CD1c-positive myeloid dendritic cell (primary cell): Measurements from ENCODE around the gene BORCS8.
"Not testable (repeated sequence)": the region's sequence is repeated elsewhere in the genome, so short reads cannot be mapped to it uniquely, and the experiment has no call there.

Experiments used
- DNase-seq: peaks from one replicate; pipeline ENCODE4 v3.0.0-alpha.2; 2016; ENCODE audit errors: extremely low spot score

BORCS8 gene

GRCh38 chr19:19148504-19148903 is 43.4 kb downstream of the BORCS8 start:
- not testable (repeated sequence) for DNase-seq

DNA sequence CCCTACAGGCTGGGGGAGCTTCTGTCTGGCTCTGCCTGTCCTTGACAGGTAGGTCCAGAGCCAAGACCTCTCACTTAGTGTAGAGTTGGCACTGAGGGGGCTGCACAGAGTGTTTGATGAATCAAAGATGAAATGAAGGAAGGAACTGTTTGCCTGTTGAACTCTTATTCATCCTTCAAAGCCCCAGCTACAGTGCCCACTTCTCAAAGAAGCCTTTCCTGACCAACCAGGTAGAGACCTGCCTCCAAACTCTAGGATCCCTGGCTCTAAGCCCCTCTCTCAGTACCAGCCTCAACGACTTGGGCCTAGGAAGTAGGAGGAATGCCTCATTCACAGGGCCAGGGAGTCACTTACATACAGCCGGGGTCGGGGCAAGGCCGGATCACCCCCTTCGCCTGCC is 44.6 kb downstream of the BORCS8 start:
- DNase-seq = no peak

- no peak for DNase-seq
Measured at GRCh38 chr19:19146865-19147264, 45.1 kb downstream of the BORCS8 start.

GRCh38 chr19:19145684-19146608 is 46.0 kb downstream of the BORCS8 start:
- DNase-seq = peak; percentile 82

- no peak for DNase-seq
Measured at GRCh38 chr19:19145281-19145680, 46.7 kb downstream of the BORCS8 start.

- no peak for DNase-seq
Measured at GRCh38 chr19:19142347-19142746, 49.6 kb downstream of the BORCS8 start.

DNA sequence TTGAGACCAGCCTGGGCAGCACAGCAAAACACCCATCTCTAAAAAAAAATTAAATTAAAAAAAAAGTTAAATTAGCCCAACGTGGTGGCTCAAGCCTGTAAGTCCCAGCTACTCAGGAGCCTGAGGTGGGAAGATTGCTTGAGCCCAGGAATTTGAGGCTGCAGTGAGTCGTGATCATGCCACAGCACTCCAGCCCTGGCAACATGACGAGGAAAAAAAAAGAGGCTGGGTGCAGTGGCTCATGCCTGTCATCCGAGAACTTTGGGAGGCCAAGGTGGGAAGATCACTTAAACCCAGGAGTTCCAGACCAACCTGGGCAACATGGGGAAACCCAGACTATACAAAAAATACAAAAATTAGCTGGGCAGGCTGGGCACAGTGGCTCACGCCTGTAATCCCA is 51.5 kb downstream of the BORCS8 start:
- no peak for DNase-seq

DNA sequence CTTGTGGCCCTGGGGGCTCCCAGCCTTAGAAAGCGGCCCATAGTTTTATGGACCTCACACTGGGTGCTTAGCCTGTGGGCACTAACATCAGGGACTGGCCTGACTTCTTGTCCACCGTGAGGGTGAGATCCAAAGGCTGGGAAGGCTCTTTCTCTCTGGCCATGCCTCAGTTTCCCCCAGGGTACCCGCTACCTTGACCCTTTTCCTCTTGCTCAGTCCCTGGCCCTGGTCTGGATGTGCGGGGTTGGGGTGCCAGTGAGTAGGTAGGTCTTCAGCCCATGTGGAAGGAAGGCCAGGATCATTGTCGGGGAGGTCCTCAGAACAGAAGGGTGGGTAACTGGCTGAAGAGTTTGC is 52.1 kb downstream of the BORCS8 start:
- no peak for DNase-seq

DNA sequence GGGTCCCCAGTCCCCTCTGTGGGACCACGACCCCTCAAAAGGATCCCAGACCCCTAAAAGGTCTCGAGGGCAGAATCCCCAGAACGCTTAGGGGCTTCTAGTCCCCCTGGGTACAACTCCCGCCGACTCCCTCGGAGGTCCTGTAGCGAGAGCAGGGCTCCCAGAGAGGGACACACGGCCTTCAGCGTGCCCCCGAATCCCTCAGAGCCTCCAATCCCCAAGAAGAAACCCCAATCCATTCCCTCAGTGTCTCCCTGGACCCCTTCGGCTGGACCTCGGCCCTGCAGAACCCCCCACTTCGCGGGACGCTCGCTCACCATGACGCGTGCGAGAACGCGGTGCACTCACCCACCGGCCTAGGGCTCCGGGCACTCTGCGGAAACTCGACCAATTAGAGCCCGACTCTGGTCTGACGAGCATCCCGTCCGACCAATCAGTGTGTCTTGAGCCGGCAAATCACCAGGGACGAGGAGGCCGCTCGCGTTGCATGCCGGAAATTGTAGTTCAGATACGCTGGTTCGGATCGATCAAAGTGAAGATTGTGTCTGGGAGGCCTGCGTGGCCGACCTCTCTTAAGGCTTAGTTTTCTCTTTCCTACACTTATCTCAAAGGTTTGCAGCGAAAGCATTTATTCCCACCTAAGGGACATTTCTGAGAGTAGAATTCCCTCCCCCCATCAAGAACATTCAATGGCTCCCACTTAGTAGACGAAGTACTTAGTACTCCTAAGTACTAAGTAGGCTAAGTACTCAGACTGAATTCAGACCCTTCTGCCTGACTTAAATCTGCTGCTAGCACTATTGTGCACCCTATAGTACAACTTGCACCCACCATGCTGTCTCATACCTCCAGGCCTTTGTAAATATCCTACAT is 53.6 kb downstream of the BORCS8 start, which contains the start of gene TMEM161A:
TMEM161A (minus strand) TSS at position 370 of the 873 bp plus-strand sequence; CDS start at position 320, 50 bp downstream.
- peak; percentile 98 for DNase-seq

DNA sequence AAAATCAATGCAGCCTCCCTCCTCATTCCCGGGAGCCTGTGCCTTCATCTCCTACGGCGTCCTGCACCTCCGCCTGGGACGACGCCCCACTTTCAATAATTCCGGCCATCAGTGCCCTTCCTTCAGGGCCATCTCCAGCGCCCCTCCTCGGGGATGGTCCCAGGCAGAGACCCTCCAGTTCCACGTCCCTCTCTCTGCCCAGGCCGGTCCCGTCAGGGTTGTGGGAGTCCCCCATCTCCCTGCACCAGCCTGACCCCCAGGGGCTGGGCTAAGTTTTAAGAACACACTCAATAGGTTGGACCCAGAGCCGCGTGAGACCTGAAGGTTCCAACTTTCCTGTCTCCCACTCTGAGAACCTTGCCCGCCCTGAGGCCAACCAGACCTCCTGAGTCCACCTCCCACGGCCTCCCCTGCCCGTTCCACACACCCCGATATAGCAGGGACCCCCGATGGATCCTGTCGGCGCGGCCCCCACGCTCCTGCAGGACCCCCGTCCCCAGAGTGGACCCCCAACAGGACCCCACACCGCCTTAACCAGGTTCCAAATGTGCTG is 54.3 kb downstream of the BORCS8 start:
- DNase-seq = no peak

DNA sequence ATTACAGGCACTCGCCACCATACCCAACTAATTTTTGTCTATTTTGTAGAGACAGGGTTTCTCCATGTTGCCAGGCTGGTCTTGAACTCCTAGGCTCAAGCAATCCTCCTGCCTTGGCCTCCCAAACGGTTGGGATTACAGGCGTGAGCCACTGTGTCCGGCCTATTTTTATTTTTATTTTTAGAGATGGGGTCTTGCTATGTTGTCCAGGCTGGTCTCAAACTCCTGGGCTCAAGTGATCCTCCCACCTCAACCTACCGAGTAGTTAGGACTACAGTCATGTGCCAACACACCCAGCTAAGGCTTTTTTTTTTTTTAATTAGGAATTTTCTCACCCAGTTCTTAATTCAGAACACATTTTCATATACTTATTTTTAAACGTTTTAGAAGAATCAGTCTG is 56.2 kb downstream of the BORCS8 start:
- DNase-seq = not testable (repeated sequence)

- no peak for DNase-seq
Measured at GRCh38 chr19:19134687-19135158, 57.2 kb downstream of the BORCS8 start.

DNA sequence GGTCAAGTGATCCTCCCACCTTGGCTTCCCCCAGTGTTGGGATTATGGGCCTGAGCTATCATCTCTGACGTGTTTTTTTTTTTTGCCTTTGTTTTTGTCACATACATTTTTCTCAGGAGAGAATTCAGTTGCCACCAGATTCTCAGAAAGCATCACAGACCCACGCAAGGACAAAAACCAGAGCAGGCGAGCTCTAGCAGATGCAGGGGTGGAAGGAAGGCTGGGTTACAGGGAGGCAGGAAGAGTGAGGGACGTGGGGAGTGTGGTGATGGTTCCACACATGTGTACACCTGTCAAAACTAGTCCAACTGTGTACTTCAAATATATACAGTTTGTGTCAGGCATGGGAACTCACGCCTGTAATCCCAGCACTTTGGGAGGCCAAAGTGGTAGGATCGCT is 58.0 kb downstream of the BORCS8 start:
- no peak for DNase-seq

DNA sequence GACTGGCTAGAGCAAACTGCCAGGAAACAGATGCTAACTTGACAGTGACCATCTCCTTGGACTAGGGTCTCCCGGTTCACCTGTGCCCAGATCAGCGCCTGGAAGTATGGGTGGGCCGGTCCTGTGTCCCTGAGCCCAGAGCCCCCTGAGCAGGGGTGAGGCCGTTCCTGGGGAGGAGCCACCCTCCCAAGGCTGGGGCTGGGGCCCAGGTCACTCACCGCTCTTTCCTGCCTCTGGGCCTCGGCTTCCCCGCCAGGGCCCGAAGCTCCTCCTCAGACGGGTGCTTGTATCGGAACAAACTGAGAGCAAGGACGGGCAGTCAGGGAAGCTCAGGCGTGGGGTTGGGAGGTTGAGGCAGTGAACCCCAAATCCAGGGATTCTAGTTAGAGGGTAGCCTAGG is 59.0 kb downstream of the BORCS8 start:
- DNase-seq = no peak

GRCh38 chr19:19131989-19132388 is 60.0 kb downstream of the BORCS8 start:
- DNase-seq = no peak
